Measurements from ENCODE around the gene OSTF1.

Gene OSTF1

DNA sequence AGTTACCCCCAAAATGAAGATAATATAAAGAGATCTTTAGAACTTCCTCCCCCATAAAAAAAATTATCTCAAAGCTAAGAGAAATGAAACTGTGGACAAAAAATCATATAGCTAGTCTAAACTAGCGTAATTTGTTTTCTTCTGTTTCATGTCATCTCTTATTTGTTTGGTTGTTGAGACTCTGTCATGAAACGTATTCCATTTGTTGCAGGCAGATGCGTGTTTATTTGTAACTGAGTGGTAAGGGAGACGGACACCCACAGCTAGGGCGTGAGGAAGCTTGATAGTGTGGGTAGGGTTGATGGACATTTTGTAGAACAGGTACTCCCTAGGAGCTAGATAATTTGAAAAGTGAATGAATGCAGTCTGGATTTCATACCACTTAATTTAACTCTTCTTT lies 41.9 kb downstream of the OSTF1 start:
- TF ChIP-seq, protein P1, sequence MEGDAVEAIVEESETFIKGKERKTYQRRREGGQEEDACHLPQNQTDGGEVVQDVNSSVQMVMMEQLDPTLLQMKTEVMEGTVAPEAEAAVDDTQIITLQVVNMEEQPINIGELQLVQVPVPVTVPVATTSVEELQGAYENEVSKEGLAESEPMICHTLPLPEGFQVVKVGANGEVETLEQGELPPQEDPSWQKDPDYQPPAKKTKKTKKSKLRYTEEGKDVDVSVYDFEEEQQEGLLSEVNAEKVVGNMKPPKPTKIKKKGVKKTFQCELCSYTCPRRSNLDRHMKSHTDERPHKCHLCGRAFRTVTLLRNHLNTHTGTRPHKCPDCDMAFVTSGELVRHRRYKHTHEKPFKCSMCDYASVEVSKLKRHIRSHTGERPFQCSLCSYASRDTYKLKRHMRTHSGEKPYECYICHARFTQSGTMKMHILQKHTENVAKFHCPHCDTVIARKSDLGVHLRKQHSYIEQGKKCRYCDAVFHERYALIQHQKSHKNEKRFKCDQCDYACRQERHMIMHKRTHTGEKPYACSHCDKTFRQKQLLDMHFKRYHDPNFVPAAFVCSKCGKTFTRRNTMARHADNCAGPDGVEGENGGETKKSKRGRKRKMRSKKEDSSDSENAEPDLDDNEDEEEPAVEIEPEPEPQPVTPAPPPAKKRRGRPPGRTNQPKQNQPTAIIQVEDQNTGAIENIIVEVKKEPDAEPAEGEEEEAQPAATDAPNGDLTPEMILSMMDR (IDR thresholded peaks at IDR 0.05; ENCODE audit: low read depth, low read length, missing control alignments), result no peak
- H3K4me3 ChIP-seq (replicated peaks; ENCODE audit: low read depth, low read length), result no peak overlapping the region
- no peak for DNase-seq (ENCODE audit: extremely low read depth, low read depth)

GRCh38 chr9:75130621-75131230 lies 42.4 kb downstream of the OSTF1 start:
- H3K4me3 ChIP-seq (replicated peaks; ENCODE audit: low read depth, low read length), result no peak overlapping the region
- TF ChIP-seq, protein P1 (IDR thresholded peaks at IDR 0.05; ENCODE audit: low read depth, low read length, missing control alignments), result no peak
- peak; percentile 42 for DNase-seq (ENCODE audit: extremely low read depth, low read depth)

DNA sequence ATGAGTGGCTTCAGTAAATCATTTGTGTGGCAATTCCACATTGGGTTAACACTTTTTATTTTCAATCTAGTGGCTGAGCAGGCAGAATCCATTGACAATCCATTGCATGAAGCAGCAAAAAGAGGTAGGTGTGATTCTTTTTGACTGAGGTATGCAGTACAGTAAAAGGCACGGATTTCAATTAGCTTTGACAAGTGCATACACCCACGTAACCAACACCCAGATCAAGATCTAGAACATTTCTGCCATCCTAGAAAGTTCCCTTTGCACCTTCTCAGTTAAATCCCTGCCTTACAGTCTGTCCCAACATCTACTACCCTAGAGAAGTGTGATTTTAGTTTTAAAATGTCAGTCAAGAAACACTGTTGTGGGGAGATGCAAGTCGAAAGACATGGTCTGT lies 43.4 kb downstream of the OSTF1 start:
- TF ChIP-seq, protein P1 (IDR thresholded peaks at IDR 0.05; ENCODE audit: low read depth, low read length, missing control alignments), result no peak
- H3K4me3 ChIP-seq (replicated peaks; ENCODE audit: low read depth, low read length), result no peak overlapping the region
- no peak for DNase-seq (ENCODE audit: extremely low read depth, low read depth)

GRCh38 chr9:75132244-75132643 lies 43.9 kb downstream of the OSTF1 start:
- DNase-seq (ENCODE audit: extremely low read depth, low read depth), result no peak
- TF ChIP-seq, protein P1 (IDR thresholded peaks at IDR 0.05; ENCODE audit: low read depth, low read length, missing control alignments), result no peak
- no peak overlapping the region for H3K4me3 ChIP-seq (replicated peaks; ENCODE audit: low read depth, low read length)

DNA sequence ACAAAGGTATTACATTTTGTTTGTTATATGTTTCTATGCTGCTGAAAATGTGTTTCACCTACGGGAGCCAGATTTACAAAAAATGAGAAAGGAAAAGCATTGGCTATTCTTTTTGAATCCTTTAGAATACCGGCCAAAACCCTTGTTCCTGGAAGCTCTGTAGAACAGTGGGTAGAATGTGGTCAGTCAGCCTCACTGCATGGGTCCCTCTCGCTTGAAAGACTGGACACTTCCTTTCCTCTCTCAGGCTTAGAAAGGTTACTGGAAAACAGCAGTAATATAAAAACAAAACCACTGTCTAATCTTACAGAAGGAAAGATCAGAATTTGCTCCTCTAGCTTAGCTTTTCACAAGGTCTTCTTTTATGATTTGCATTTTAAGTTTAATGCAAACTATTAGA lies 45.1 kb downstream of the OSTF1 start:
- H3K4me3 ChIP-seq (replicated peaks; ENCODE audit: low read depth, low read length), result no peak overlapping the region
- TF ChIP-seq, protein P1 (IDR thresholded peaks at IDR 0.05; ENCODE audit: low read depth, low read length, missing control alignments), result no peak
- DNase-seq (ENCODE audit: extremely low read depth, low read depth), result no peak

DNA sequence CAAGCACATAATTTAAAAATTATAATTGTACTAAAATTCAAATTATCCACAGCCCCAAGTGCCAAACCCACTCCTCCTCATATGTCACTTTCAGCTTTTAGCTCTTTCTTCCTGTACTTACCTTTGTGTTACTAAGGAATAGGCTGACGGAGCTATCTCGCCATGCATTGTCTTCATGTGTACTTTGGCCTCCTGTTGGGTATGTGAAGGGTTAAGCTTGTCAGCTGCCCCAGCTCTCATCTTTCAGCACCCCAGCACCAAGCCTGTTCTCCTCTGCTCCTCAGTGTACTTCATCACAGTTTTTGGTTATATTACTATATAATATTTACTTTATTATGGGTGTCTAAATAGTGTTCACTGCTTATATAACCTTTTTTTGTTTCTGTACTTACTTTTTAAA lies 46.2 kb downstream of the OSTF1 start:
- TF ChIP-seq, protein P1 (IDR thresholded peaks at IDR 0.05; ENCODE audit: low read depth, low read length, missing control alignments), result no peak
- DNase-seq (ENCODE audit: extremely low read depth, low read depth), result no peak
- no peak overlapping the region for H3K4me3 ChIP-seq (replicated peaks; ENCODE audit: low read depth, low read length)

Measured in HFF-Myc (cell line).